ENCODE measurements around the gene FRMPD2.
"Not testable (repeated sequence)": the region's sequence is repeated elsewhere in the genome, so short reads cannot be mapped to it uniquely, and the experiment has no call there.

FRMPD2 gene

DNA sequence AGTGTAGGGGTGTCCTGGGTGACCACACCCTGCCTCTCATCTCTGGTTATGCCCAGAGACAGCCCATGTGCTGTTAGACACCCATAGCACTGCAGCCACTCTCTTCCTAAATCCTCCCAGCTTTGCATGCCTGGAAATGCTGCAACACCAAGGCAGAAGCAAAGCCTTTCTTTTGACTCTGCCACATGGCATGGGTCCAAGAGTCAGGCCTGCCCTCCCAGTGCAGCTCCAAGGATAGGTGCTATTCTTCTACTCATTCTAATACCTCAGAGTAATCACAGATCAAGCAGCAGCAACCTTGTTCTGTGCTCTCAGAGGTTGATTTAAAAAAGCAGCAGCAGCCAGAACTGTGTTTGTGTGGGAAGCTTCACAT, 23.4 kb downstream of the FRMPD2 start:
- TF ChIP-seq, protein P1, sequence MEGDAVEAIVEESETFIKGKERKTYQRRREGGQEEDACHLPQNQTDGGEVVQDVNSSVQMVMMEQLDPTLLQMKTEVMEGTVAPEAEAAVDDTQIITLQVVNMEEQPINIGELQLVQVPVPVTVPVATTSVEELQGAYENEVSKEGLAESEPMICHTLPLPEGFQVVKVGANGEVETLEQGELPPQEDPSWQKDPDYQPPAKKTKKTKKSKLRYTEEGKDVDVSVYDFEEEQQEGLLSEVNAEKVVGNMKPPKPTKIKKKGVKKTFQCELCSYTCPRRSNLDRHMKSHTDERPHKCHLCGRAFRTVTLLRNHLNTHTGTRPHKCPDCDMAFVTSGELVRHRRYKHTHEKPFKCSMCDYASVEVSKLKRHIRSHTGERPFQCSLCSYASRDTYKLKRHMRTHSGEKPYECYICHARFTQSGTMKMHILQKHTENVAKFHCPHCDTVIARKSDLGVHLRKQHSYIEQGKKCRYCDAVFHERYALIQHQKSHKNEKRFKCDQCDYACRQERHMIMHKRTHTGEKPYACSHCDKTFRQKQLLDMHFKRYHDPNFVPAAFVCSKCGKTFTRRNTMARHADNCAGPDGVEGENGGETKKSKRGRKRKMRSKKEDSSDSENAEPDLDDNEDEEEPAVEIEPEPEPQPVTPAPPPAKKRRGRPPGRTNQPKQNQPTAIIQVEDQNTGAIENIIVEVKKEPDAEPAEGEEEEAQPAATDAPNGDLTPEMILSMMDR (IDR thresholded peaks at IDR 0.05; ENCODE audit: insufficient read depth, missing control alignments) = no peak
- DNase-seq (ENCODE audit: insufficient read length, low spot score) (no peak), FAIRE-seq (no peak)

DNA sequence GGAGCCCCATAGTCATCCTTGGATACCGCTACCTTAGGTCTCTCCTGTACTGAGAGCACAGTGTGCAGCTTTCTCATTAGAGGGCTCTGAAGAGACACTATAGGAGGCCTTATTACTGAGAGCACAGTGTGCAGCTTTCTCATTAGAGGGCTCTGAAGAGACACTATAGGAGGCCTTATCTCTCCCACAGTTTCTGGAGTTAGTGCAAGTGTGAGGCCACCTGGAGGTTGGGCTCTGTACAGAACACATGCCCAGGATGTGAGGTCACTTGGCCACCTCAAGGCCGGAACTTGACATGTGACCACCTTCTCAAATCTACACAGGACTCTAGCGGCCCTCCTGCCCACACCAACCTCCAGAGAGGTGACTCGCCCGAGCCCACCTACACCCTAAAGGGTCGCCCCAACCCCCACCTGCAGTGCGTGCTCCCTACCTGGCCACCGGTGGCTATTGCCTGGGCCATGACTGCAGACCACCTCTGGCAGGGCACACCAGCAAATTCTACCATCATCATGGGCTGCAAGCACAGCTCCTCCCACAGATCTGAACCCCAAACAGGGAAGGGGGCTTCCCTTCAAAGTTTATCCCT, 24.6 kb downstream of the FRMPD2 start:
- FAIRE-seq (no peak), DNase-seq (ENCODE audit: insufficient read length, low spot score) (no peak)
- TF ChIP-seq, protein P1 (IDR thresholded peaks at IDR 0.05; ENCODE audit: insufficient read depth, missing control alignments) = no peak

DNA sequence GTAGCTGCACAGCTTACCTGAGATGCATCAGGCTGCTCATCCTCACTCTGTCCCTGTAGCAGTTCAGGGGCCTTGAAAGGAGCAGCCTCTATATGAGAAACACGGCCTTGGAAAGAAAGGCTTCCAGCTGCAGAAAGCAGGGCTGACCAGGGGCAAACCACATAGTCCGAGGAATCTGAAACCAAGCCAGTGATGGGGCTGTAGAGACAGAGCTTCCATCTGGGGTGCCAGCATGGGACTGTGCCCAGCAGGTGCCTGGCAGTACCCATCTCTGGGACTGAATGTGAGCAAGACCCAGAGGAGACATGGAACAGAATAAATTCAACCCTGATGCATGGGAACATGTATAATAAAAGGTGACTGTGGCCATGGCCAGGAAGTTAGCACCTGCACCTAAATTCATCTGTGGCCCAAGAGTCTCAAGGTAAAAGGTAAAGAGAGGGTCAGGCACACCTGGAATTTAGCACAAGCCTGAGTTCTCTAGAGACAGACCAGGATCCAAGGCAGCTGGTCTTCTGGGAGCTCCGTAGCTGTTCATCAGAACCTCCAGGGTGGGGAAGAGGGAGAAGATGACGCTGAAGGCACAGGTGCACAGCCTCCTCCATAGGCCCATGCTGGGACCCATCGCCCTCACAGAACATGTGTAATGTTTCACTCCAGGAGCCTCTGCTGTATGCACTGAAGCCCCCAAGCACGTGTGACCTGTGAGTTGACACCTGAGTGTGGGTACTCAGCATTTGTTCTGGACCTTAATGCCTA, 25.3 kb downstream of the FRMPD2 start:
- DNase-seq (ENCODE audit: insufficient read length, low spot score) = no peak
- TF ChIP-seq, protein P1 (IDR thresholded peaks at IDR 0.05; ENCODE audit: insufficient read depth, missing control alignments) = no peak
- FAIRE-seq = no peak

DNA sequence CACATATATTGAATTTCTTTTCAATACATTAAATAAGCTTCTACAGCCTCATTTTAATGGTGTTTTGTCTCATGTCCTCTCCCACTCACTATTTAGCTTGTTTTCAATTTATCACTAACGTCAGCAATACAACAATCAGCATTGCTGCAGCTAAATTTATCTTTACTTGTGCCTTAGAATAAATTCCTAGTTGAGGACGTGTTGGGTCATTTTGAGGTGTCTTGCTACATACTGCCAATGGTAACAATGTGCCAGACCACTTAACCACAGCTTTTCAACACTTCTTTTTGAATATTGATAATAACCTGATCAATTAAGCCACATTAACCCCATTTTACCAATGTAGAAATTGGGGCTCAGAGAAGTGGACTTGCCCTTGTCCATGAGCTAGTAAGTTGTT, 26.0 kb downstream of the FRMPD2 start:
- TF ChIP-seq, protein P1 (IDR thresholded peaks at IDR 0.05; ENCODE audit: insufficient read depth, missing control alignments) = no peak
- FAIRE-seq (no peak), DNase-seq (ENCODE audit: insufficient read length, low spot score) (no peak)

DNA sequence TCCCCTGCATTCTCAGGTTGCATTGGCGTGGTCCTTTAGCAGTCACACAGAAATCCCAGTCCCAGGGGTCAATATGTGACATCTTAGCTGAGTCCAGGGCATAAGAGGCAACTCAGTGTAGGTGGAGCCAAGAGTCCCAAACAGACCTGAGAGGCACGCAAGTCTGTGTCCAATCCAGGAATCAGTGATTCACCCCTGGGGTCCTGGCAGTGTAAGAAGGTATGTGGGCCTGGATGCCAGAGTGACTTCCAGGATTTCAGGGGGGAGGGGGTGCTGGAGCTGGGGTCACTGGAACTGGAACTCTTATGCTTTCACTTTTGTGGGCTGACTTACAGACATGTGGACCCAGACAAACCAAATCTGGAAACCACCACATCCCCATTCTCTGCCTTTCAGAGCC, 26.8 kb downstream of the FRMPD2 start:
- FAIRE-seq (no peak), DNase-seq (ENCODE audit: insufficient read length, low spot score) (no peak)
- TF ChIP-seq, protein P1 (IDR thresholded peaks at IDR 0.05; ENCODE audit: insufficient read depth, missing control alignments) = no peak

DNA sequence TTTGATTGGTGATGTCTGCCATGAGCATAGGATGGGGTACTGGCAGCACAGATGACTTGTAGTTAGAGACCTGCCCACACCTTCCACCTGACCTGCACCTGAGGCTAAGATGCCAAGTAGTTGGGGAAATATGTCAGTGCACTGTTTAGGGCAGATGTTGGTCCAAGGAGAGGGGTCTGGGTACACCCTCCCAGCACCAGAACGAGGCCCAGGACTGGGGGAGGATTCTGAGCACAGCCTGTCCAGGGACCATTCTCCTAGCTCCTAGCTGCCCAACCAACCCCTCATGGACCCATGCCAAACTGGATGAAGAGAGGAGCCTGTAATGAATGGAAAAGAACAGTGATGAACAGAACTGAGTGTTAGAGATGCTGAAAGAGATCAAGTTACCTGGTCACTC, 28.0 kb downstream of the FRMPD2 start:
- TF ChIP-seq, protein P1 (IDR thresholded peaks at IDR 0.05; ENCODE audit: insufficient read depth, missing control alignments) = no peak
- DNase-seq (ENCODE audit: insufficient read length, low spot score) (no peak), FAIRE-seq (no peak)

DNA sequence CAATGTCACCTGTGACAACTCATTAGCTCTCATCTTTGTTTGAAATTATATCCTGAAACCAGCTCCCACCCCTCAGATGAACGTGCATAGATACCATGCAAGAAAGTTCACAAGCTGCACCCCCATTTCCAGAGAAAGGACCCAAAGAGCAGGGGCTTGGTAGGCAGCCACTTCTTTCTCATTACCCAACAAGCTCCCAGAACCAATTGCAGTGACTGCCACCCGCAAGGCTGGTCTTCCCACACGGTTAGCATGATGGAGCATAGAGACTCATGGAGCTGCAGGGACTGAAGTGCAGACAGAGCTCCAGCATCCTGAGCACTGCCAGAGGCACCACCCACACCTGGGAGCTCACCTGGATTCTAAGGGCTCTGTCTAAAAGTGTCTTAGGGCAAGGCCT, 28.5 kb downstream of the FRMPD2 start:
- FAIRE-seq (no peak), DNase-seq (ENCODE audit: insufficient read length, low spot score) (no peak)
- TF ChIP-seq, protein P1 (IDR thresholded peaks at IDR 0.05; ENCODE audit: insufficient read depth, missing control alignments) = no peak

DNA sequence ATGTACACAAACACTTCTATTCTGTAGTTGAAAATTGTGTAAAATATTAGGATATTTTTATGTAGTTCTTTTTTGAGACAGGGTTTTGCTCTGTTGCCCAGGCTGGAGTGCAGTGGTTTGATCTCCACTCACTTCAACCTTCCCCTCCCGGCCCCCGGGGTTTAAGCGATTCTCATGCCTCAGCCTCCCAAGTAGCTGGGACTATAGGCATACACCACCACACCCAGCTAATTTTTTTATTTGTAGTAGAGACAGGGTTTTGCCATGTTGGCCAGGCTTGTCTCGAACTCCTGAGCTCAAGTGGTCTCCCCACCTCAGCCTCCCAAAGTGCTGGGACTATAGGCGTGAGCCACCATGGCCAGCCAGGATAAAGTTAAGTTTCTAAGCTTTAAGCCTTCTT, 30.6 kb downstream of the FRMPD2 start:
- DNase-seq (ENCODE audit: insufficient read length, low spot score); FAIRE-seq: not testable (repeated sequence)

Data from D721Med (cell line).